GM12801 (cell line): ENCODE data around the gene TRIM26.

ENCODE experiments used
- CTCF ChIP-seq: IDR thresholded peaks from one replicate; pipeline ENCODE4 v1.5.1; 2011; ENCODE audit warnings: control low read depth; ENCODE audit not compliant: insufficient read length; ENCODE audit errors: extremely low read depth

The TRIM26 gene

DNA sequence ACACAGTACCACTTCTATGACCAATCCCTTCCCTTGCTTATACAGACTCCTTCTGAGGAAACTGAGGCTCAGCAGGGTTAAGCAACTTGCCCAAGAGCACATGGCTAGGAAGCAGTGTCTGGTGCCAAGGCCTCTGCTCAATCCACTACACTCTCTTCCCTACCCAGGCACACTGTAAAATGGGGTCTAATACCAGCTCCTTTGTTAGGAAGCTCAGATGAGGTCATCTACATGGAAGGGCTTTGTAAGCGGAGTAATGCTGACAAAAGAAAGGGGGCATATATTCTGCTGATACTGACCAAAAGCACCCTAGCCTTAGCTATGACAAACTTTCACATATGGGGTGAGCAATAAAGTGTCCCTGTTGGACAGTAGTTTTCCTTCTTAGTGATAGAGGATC is 9.1 kb downstream of the TRIM26 start:
- no peak for TF ChIP-seq CTCF

GRCh38 chr6:30202366-30202765 is 10.8 kb downstream of the TRIM26 start:
- TF ChIP-seq CTCF: no peak

GRCh38 chr6:30200551-30201281 is 12.5 kb downstream of the TRIM26 start:
- TF ChIP-seq CTCF: no peak

- TF ChIP-seq CTCF: no peak
Measured at GRCh38 chr6:30198166-30199084, 14.8 kb downstream of the TRIM26 start.

- no peak for TF ChIP-seq CTCF
Measured at GRCh38 chr6:30196376-30196775, 16.8 kb downstream of the TRIM26 start.

GRCh38 chr6:30195951-30196350 is 17.3 kb downstream of the TRIM26 start:
- TF ChIP-seq CTCF: no peak

DNA sequence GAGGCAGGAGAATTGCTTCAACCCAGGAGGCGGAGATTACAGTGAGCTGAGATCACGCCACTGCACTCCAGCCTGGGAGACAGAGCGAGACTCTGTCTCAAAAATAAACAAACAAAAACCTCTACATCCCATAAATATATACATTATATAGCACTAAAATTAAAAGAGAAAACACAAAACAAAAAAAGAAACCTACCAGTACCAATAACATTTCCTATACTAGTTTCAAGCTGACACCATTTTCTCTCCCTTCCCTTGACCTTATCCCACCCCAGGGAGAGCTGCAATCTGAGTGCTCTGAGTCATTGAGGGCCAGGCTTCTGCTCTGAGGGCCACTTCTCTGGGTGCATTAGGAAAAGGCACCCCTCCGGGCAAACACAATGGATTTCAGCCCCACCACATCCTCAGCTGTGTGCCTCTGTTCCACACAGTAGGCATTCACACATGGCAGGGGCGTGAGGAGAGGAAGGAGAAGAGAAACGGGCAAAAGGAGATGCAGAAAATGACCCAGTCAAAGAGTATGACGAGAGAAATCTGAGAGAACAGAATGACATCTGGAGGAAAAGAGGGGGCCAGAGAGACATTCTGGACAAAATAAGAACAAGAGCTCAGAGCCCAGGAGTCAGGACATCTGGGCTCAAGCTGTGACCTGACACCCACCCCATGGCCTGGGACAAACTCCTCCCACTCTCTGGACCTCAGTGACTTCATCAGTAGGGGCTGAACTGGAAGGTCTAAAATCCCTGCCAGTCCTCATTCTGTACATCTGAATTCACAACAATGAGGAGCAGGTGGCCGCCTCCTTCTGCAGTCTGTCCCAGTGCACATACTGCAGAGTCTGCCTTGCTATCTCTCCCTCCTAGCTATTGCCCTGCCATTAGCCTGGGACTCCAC is 18.2 kb downstream of the TRIM26 start:
- no peak for TF ChIP-seq CTCF
